LHCN-M2 (cell line): Measurements from ENCODE around the gene PROM2. TPM values are rescaled to one million over a fixed set of nuclear protein-coding genes. Genes with fewer than 3 reads are reported as not detected.

Source experiments
- total RNA-seq: library from RNA; depleted of rRNA; stranded (reverse); fragments of >200 nt; gene quantifications from 2 replicates; pipeline ENCODE4 v1.2.3, GENCODE V29; 2014; rRNA removed

Gene PROM2
- total RNA-seq, 1 experiment from 2014 or later: 0.06 TPM

Other genes with a start within 250 kb of the PROM2 start
- gene MAL, start 248.7 kb upstream of the PROM2 start, total RNA-seq: not detected in 2 replicates
- gene MRPS5, start 152.6 kb upstream of the PROM2 start, total RNA-seq: 40.5 and 44.8 TPM in 2 replicates
- 7.5 and 8.1 TPM in 2 replicates for gene ZNF514, start 114.6 kb upstream of the PROM2 start, total RNA-seq
- 5.5 and 6.5 TPM in 2 replicates for gene ZNF2, start 108.6 kb upstream of the PROM2 start, total RNA-seq
- gene ZNF892, start 66.9 kb upstream of the PROM2 start, total RNA-seq: 3.4 and 4.6 TPM in 2 replicates
- 0.19 and 0.29 TPM in 2 replicates for gene KCNIP3, start 22.9 kb downstream of the PROM2 start, total RNA-seq
- gene FAHD2A, start 128.3 kb downstream of the PROM2 start, total RNA-seq: 27.1 and 29.8 TPM in 2 replicates
- gene TRIM43B, start 210.3 kb downstream of the PROM2 start, total RNA-seq: not detected in 2 replicates